RCC 7860 (cell line): Measurements from ENCODE around the gene TTC6.
"Not testable (repeated sequence)": the region's sequence is repeated elsewhere in the genome, so short reads cannot be mapped to it uniquely, and the experiment has no call there.

Experiments used
- DNase-seq: peaks from one replicate; pipeline ENCODE4 v3.0.0-alpha.2; 2015; ENCODE audit warnings: low spot score
- FAIRE-seq: peaks from 2 replicates; lab custom pipeline; 2012; peaks lifted over from hg19 to GRCh38; lab: Jason Lieb, UNC

The TTC6 gene

DNA sequence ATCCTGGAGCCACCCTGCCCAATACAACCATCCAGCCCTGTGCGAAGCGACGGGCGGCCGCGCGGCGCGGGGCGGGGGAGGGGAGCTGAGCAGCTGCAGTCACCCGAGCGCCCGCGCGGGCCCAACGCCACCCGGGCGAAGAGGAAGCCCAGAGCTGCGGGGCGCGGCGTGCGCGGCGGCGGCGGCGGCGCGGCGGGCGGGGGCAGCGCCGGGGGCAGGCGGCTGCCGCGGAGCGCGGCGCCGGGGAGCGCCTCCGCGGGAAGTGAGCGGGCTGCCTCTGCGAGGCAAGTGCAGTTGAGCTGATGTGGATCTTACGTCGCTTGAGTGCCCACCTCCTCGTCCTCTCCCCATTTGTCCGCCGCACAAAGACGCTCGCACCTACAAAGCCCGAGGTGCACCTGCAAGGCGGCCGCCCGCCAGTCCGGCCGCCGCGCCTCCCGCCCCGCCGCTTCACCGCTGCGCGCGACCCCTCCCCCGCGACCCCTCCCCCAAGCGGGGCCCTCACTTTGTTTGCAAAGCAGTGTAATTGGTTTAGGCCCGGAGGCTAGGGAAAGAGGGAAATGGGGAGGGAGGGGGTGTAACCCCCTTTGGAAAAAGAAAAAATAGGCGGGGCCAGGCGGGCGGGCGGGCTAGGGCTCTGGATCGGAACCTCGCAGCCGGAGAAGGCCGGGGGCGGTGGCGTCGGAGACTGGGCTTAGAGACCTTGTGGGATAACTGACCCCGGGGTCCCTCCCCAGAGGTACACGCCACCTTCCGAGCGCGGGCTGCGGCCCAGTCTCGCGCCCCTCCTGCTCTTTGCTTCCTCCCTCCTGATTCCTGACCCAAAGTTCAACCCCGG is at the start of gene TTC6, which contains the start of gene FOXA1:
Gene TTC6, plus strand, starts transcription at position 659 of the 838 bp plus-strand sequence. CDS start 26,436 bp downstream, outside the sequence.
Gene FOXA1, minus strand, starts transcription at position 279 of the 838 bp plus-strand sequence. Its CDS starts 277 bp downstream, at position 2.
- no peak for FAIRE-seq
- DNase-seq, result peak; percentile 24

- DNase-seq (no peak), FAIRE-seq (no peak)
These were observed 48.6 kb upstream of the TTC6 start for GRCh38 chr14:37546621-37547447.

DNA sequence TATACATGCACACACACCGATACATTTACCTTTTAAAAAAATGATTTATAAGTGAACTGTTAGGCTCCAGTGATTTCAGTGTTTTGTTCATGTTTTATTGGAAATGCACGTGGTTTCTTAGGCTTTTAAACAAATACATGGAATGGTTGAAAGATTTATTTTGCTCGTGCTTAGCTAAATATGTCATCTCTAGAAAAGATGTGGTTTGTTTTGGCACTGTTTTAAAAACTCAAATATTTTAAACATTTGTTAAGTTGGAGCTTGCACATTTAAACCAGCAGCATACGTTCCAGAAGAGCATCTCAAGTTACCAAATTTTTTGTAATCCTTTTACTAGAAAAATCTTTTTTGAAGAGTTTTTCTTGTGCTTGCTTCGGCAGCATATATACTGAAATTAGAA is 44.9 kb upstream of the TTC6 start:
- FAIRE-seq, result no peak
- no peak for DNase-seq

- DNase-seq, result no peak
- no peak for FAIRE-seq
These were observed 44.3 kb upstream of the TTC6 start for GRCh38 chr14:37551119-37551518.

- no peak for FAIRE-seq
- DNase-seq, result no peak
These were observed 41.4 kb upstream of the TTC6 start for GRCh38 chr14:37553935-37554550.

DNA sequence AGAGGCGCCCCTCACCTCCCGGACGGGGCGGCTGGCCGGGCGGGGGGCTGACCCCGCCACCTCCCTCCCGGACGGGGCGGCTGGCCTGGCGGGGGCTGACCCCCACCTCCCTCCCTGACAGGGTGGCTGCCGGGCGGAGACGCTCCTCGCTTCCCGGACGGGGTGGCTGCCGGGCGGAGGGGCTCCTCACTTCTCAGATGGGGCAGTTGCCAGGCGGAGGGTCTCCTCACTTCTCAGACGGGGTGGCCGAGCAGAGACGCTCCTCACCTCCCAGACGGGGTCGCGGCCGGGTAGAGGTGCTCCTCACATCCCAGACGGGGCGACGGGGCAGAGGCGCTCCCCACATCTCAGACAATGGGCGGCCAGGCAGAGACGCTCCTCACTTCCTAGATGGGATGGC is 39.8 kb upstream of the TTC6 start:
- DNase-seq, FAIRE-seq: not testable (repeated sequence)

DNA sequence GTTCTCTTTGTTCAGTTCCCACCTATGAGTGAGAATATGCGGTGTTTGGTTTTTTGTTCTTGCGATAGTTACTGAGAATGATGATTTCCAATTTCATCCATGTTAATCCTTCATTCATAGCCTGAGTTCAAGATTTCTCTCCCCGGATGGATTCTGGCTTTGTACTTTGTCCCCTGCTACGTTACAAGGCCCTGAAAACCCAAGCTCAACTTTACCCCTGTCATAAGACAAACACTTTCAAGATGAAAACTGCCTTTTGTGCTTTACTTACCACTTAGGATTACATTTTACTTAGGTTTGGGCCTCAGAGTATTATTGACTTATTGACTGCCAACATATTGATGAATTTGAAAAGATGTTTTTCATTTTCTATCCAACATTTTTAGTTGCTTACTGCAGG is 36.7 kb upstream of the TTC6 start:
- FAIRE-seq, result no peak

DNA sequence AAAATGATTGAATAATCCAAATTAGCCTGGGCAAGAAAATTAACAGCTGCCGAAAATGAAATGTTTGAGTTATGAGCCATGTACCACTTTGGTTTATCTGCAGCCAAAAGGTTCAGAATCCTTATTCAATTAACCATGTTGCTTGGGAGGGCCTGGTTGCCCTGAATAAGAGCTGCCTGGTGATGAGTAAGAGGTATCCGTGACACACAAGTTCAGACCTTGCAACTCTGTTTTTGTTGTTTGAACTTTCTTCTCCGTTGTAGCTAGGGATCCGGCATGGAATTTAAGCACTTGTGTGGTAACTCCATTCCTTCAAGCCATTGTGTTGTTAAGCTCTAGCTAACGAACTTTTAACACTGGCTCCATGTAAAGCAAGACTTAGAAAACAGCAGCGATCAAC is 36.0 kb upstream of the TTC6 start:
- FAIRE-seq (no peak), DNase-seq (no peak)

More for the DNA sequence above, 36.7 kb upstream of the TTC6 start:
- no peak for DNase-seq

DNA sequence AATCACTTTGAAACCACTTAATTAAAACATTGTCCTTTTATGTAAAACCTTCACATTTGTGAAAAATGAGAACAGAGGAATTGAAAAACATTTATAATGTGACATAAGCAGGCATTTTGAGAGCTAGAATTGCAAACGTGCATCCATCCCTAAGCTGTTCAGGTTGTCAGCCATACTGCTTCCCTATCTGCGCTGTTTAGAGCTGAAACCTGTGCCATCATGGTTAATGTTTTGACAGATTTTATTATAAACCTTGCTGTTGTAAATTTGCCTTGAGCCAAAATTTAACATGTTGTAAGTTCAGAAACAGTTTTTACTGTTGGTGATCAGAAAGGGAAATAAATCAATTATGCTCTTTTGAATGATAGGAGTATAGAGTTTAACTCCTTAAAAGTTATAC is 32.2 kb upstream of the TTC6 start:
- FAIRE-seq (no peak), DNase-seq (no peak)

DNA sequence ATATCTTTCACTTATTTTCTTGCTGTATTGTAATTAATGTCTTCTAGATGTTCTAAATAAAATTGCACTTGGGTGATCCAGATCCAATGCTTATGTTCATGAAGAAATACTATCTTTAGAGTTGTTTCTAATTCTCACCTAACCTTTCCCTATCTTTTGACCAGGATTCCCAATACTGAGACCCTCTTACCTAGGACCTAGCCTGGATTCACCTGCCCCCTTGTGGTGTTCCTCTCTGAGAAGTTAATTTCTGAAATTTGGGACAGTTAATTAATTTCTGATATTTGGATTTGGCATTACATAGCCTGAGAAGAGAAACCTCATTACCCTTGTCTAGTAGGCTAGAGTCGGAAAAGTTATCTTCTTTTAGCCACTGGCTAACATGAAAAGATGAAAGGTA is 29.9 kb upstream of the TTC6 start:
- DNase-seq, result no peak
- no peak for FAIRE-seq

GRCh38 chr14:37566811-37567371 is 28.5 kb upstream of the TTC6 start:
- no peak for FAIRE-seq

DNA sequence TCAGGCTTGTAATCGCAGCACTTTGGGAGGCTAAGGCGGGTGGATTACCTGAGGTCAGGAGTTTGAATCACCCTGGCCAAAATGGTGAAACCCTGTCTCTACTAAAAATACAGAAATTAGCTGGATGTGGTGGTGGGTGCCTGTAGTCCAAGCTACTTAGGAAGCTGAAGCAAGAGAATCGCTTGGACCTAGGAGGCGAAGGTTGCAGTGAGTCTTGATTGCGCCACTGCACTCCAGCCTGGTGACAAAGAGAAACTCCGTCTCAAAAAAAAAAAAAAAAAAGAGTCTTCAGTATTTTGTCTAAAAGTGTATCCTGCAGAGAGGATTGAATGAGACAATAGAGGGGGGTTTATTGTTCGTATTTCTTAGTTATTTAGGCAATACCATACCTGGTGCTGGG is 25.7 kb upstream of the TTC6 start:
- FAIRE-seq, result no peak
- DNase-seq, result no peak

More at GRCh38 chr14:37566811-37567371, 28.5 kb upstream of the TTC6 start:
- no peak for DNase-seq

DNA sequence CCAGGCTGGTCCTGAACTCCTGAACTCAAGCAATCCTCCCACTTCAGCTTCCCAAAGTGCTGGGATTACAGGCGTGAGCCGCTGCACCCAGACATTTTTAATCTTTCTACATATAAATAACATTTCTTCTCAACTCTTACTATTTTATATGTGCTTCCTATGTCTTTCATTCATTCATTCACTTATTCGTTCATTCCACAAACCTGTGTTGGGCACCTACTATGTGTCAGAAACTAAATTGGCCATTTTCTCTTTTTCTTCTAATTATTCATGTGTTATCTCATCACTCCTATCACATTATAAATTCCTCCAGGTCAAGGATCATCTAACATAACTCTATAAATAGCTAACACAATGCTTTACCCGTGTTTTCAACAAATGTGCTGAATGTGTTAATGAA is 24.0 kb upstream of the TTC6 start:
- FAIRE-seq, result no peak

DNA sequence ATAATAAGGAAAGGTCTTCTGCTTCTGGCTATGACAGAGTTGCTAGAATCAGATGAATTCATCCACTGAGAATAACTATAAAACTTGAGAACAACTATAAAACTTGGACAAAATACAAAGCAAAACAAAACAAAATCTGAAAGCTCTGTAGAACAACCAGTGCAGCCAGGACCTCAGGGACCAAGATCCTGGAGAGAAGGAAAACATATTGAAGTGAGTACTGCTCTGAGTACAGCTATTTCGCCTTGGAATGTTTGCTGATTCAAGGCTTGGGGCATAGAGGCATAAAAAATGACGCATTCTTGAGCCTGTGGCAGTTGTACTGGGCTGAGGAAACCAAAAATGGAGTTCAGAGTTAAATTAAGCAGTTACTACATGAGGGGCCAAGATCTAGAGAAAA is 22.1 kb upstream of the TTC6 start:
- DNase-seq (no peak), FAIRE-seq (no peak)

More for the DNA sequence above, 24.0 kb upstream of the TTC6 start:
- no peak for DNase-seq

DNA sequence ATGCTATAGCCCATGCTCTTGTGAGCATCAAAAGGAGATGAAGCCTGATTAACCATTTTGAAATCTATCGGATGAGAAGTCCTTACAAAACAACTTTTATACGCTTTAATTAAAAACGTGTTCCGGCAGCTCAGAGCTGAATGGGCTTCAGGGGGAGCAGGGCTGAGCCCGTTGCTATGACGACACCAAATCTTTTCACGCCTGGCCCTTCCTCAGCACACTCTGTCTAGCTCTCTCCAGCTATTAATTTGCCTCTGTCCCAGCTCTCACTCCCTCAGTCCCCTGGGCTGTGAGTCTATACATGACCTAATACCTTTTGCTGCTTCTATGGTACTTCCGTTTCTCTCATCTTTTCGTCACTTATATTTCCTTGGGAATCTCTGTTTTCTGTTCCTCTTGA is 16.2 kb upstream of the TTC6 start:
- DNase-seq, result no peak
- FAIRE-seq, result no peak

- FAIRE-seq (no peak), DNase-seq (peak; percentile 4)
These were observed 15.3 kb upstream of the TTC6 start for GRCh38 chr14:37580146-37580545.

- no peak for FAIRE-seq
- no peak for DNase-seq
These were observed 11.8 kb upstream of the TTC6 start for GRCh38 chr14:37583358-37584210.

GRCh38 chr14:37584211-37585100 is 11.0 kb upstream of the TTC6 start:
- DNase-seq (no peak), FAIRE-seq (no peak)

DNA sequence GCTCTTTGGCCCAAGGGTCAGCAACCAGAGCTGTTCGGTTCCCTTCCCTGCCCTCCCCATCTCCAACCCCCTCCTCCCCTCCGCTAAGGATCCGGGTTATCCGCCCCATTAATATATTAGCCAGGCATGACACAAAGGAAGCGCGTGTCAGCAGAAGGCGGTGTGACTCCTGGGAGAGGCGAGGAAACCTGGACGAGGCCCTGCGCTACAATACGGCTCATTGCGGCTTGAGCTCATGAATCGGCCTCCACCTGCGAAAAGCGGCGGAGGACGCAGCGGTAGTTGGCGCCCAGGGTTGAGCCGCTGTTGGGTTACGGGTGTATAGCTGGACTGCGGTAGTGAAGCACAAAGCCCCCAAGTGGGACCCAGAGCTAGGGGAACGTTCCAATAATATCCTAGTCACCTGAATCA is 10.3 kb upstream of the TTC6 start:
- no peak for FAIRE-seq
- DNase-seq, result no peak
